Skin of body (tissue), 2 donors: ENCODE data around the gene LTBP2. TPM values are rescaled to one million over a fixed set of nuclear protein-coding genes. Genes with fewer than 3 reads are reported as not detected.
"Not testable (repeated sequence)": the region's sequence is repeated elsewhere in the genome, so short reads cannot be mapped to it uniquely, and the experiment has no call there.

Experiments used
- DNase-seq: peaks from one replicate; lab custom pipeline; 2025; lab: John Stamatoyannopoulos, UW
- total RNA-seq: library from RNA; depleted of rRNA; stranded (reverse); fragments of >200 nt; gene quantifications from one replicate; pipeline ENCODE4 v1.2.3, GENCODE V29; 2014

Gene LTBP2
- total RNA-seq, 1 donor from 2014 or later: 18.8 TPM

DNA sequence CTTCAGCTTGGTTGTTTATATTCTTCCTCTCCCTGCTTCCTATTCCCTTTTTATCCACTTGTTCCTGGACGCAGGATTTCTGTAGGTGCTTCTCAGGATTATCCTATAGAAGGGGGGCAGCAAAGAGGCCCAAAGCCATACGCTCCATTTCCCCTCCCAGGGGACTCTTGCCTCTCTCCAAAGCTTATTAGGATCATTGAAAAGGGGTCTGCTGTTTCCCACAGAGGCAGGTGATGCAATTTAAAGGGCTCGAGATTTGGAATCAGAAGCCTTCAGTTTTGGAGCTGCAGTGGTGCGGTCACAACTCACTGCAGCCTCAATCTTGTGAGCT, 154.5 kb downstream of the LTBP2 start:
- no peak for DNase-seq

DNA sequence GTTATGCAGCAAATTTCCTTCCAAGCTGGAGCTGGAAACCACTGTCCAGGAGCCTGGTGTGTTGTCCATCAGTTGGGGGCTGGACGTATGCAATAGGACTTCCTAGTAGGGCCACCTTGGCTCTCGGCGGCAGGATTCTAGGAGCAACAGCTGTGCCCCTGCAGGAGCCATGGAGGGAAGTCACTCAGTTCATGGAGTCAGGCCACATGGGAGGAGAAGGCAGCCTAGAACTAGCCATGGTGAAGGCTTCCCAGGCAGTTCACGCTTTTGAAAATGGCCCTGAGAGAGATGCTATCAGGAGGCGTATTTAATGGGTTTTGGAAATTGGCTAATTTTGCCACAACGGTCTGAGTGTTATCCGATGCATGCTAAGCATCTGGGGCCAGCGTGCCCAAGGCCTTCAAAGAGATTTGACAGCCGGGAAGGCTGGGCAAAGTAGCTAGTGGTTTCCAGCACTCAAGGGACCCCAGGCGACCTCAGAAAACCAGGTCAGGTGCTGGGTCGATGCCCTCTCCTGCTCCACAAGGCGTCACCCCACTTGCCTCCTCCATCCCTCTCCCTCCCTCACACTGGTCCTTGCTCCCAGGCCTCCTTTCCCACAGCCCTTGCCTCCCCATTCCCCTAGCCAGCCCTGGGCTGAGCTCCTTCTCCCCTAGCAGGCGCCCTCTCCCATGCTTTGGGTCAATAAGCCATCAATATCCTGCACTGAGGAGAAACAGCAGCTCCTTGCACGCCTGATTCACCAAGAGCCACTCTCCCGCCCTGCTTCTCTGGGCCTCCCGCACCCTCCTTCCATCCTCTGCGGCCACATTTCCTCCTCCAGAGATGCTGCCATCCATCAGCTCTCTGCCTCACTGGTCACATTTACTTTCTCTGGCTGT, 155.1 kb downstream of the LTBP2 start:
- no peak for DNase-seq

DNA sequence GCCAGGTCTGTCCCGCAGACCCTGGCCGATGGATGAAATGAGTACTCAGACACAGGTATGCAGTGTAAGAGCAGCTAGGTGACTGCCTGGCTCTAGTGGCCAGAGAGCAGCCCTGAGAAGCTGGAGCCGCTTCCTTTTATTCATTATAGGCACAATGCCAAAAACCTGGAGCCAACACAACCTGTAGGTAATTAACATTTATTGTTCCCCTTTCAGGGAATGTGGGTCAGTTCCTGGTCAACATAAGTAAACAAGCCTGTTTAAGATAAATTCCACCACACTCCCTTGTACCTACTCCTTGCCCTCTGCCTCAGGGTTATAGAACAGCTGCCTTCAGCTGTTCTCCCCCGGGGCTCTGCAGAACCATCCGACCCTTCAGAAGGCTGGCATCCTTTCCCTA, 157.6 kb downstream of the LTBP2 start:
- not testable (repeated sequence) for DNase-seq

Other genes starting within 250 kb of the LTBP2 start
- not detected for gene SYNDIG1L, start 186.0 kb downstream of the LTBP2 start, total RNA-seq
- 97.0 TPM for gene NPC2, start 118.9 kb downstream of the LTBP2 start, total RNA-seq
- gene ISCA2, start 118.5 kb downstream of the LTBP2 start, total RNA-seq: 8.8 TPM
- gene AREL1, start 100.8 kb upstream of the LTBP2 start, total RNA-seq: 15.0 TPM
- gene FCF1, start 100.9 kb upstream of the LTBP2 start, total RNA-seq: 19.1 TPM
- gene YLPM1, start 151.1 kb upstream of the LTBP2 start, total RNA-seq: 61.7 TPM